ENCODE measurements around the gene NGLY1.

DNA sequence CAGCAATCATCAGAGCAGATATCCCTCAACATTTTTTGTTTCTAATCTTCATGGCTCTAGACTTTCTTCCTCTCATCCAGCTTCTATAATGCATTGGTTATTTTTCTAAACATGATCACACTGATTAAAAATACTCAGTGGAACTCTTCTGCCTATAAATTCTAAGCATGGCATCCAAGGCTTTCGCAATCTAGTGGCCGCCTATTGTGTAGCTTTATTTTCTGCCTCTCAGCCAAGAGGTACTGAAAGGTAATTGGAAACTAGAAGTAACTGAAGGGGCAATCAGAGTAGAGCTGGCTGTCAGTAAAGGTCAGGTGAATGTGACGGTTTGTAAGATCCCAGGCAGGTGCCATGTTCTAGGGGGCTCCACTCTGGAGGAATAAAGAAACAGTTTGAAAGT, 40.1 kb upstream of the NGLY1 start:
- TF ChIP-seq, protein P1, sequence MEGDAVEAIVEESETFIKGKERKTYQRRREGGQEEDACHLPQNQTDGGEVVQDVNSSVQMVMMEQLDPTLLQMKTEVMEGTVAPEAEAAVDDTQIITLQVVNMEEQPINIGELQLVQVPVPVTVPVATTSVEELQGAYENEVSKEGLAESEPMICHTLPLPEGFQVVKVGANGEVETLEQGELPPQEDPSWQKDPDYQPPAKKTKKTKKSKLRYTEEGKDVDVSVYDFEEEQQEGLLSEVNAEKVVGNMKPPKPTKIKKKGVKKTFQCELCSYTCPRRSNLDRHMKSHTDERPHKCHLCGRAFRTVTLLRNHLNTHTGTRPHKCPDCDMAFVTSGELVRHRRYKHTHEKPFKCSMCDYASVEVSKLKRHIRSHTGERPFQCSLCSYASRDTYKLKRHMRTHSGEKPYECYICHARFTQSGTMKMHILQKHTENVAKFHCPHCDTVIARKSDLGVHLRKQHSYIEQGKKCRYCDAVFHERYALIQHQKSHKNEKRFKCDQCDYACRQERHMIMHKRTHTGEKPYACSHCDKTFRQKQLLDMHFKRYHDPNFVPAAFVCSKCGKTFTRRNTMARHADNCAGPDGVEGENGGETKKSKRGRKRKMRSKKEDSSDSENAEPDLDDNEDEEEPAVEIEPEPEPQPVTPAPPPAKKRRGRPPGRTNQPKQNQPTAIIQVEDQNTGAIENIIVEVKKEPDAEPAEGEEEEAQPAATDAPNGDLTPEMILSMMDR (IDR thresholded peaks at IDR 0.05; ENCODE audit: low read length), result no peak
- TF ChIP-seq EZH2 (IDR thresholded peaks at IDR 0.05; ENCODE audit: borderline replicate concordance, low read length), result no peak
